Prostate gland (tissue), 2 donors: ENCODE data around the gene IKZF1. TPM values are rescaled to one million over a fixed set of nuclear protein-coding genes. Genes with fewer than 3 reads are reported as not detected.

ENCODE experiments used
- DNase-seq: peaks from one replicate; pipeline ENCODE4 v3.0.0-alpha.2; 2019; ENCODE audit warnings: low spot score
- H3K27ac ChIP-seq, 2 donors: fragments of 200-600 bp; sonication (generic); 2 replicates each; pipeline ENCODE4 v1.5.1; 2017 to 2019
- H3K27me3 ChIP-seq: fragments of 200-600 bp; sonication (generic); replicated peaks from 2 replicates; pipeline ENCODE4 v1.5.1; 2019; ENCODE audit not compliant: insufficient read depth
- H3K36me3 ChIP-seq, 2 donors: fragments of 200-600 bp; sonication (generic); 1 replicate in 1 of 2; 2 replicates in 1 of 2; pipeline versions ENCODE4 v1.5.1 to v1.8.1; 2017 to 2019
- H3K4me1 ChIP-seq: fragments of 200-600 bp; sonication (generic); replicated peaks from 2 replicates; pipeline ENCODE4 v1.5.1; 2019
- H3K4me3 ChIP-seq, 2 donors: fragments of 200-600 bp; sonication (generic); 2 replicates each; pipeline ENCODE4 v1.5.1; 2017 to 2019
- H3K9me3 ChIP-seq: fragments of 200-600 bp; sonication (generic); 2 replicates; pipeline ENCODE4 v1.5.1; 2017
- CTCF ChIP-seq, 4 experiments: fragments of 200-600 bp in 2 of 4; fragments of 450-650 bp in 2 of 4; sonication (generic) in 2 of 4; IDR thresholded peaks; 1 replicate in 3 of 4; 2 replicates in 1 of 4; pipeline ENCODE4 v1.5.1; 2016 to 2019; ENCODE audit warnings: antibody characterized with exemption in 4 of 4, mild to moderate bottlenecking in 2 of 4, moderate library complexity in 2 of 4
- POLR2A ChIP-seq: fragments of 450-650 bp; IDR thresholded peaks from one replicate; pipeline ENCODE4 v1.6.1; 2016; ENCODE audit warnings: antibody characterized with exemption, mild to moderate bottlenecking
- POLR2AphosphoS5 ChIP-seq: sonication (generic); formaldehyde crosslinking; IDR thresholded peaks from one replicate; pipeline ENCODE4 v1.6.1; 2017; ENCODE audit warnings: antibody characterized with exemption
- WGBS: methylation state at CpG from one replicate; pipeline ENCODE4 v1.1.5; 2018; 5-methylcytosine and 5-hydroxymethylcytosine counted together
- intact Hi-C: fragments of 100-400 bp; cut with DNase I; formaldehyde crosslinking; loops from one replicate; pipeline ENCODE4 v1.14.2; 2022
- total RNA-seq, 2 donors: library from RNA; depleted of rRNA; stranded (reverse); fragments of >200 nt; gene quantifications; one replicate each; pipeline ENCODE4 v1.1.0, GENCODE V29; 2016

The IKZF1 gene
- total RNA-seq, 2 donors from 2014 or later, result 2.7 to 7.7 TPM

GRCh38 chr7:50310361-50310760 is 5.8 kb downstream of the IKZF1 start:
- no peaks in the 10 kb centered on the region for H3K4me1 ChIP-seq
- WGBS, result 72% methylated on average over 6 of the region's 6 CpGs
- no peaks in the 10 kb centered on the region for H3K27me3 ChIP-seq
- H3K9me3 ChIP-seq, result no peaks in the 10 kb centered on the region
- TF ChIP-seq POLR2AphosphoS5 (no peak), POLR2A (no peak), CTCF (IDR thresholded peaks at IDR 0.05) (no peak)
- H3K27ac ChIP-seq, result no peak overlapping the region
- H3K36me3 ChIP-seq, result no peaks in the 10 kb centered on the region
- intact Hi-C loops, result no loop called here
- DNase-seq, result no peak
- H3K4me3 ChIP-seq, result no peak overlapping the region

- no peaks in the 10 kb centered on the region for H3K9me3 ChIP-seq
- no peak overlapping the region for H3K4me3 ChIP-seq
- no peak for DNase-seq
- WGBS, result 96% methylated on average over 1 of the region's 1 CpG
- H3K36me3 ChIP-seq, result no peaks in the 10 kb centered on the region
- intact Hi-C loops, result no loop called here
- H3K27ac ChIP-seq, result no peak overlapping the region
- TF ChIP-seq CTCF (IDR thresholded peaks at IDR 0.05), result no peak
- TF ChIP-seq POLR2A, result no peak
- no peak for TF ChIP-seq POLR2AphosphoS5
- no peaks in the 10 kb centered on the region for H3K4me1 ChIP-seq
- no peaks in the 10 kb centered on the region for H3K27me3 ChIP-seq
These were observed 6.4 kb downstream of the IKZF1 start for GRCh38 chr7:50310956-50311355.

GRCh38 chr7:50312250-50313162 is 8.0 kb downstream of the IKZF1 start:
- no peak overlapping the region for H3K27ac ChIP-seq
- H3K36me3 ChIP-seq, result no peaks in the 10 kb centered on the region
- intact Hi-C loops, result no loop called here
- H3K4me1 ChIP-seq, result no peaks in the 10 kb centered on the region
- TF ChIP-seq POLR2AphosphoS5, result no peak
- WGBS, result 74% methylated on average over 10 of the region's 10 CpGs
- no peaks in the 10 kb centered on the region for H3K27me3 ChIP-seq
- H3K4me3 ChIP-seq, result no peak overlapping the region
- no peak for DNase-seq
- no peaks in the 10 kb centered on the region for H3K9me3 ChIP-seq

- H3K27ac ChIP-seq, result no peak overlapping the region
- H3K27me3 ChIP-seq, result no peaks in the 10 kb centered on the region
- H3K4me3 ChIP-seq, result no peak overlapping the region
- no peaks in the 10 kb centered on the region for H3K4me1 ChIP-seq
- WGBS, result 46% methylated on average over 11 of the region's 11 CpGs
- no peaks in the 10 kb centered on the region for H3K36me3 ChIP-seq
- intact Hi-C loops, result no loop called here
- DNase-seq, result no peak
- TF ChIP-seq POLR2AphosphoS5 (no peak), CTCF (IDR thresholded peaks at IDR 0.05) (no peak), POLR2A (no peak)
- no peaks in the 10 kb centered on the region for H3K9me3 ChIP-seq
These were observed 10.5 kb downstream of the IKZF1 start for GRCh38 chr7:50314836-50315592.

- no peaks in the 10 kb centered on the region for H3K36me3 ChIP-seq
- WGBS, result 45% methylated on average over 14 of the region's 14 CpGs
- intact Hi-C loops, result no loop called here
- no peaks in the 10 kb centered on the region for H3K4me1 ChIP-seq
- H3K4me3 ChIP-seq, result no peak overlapping the region
- H3K9me3 ChIP-seq, result no peaks in the 10 kb centered on the region
- TF ChIP-seq CTCF (IDR thresholded peaks at IDR 0.05), result no peak
- no peak for TF ChIP-seq POLR2A
- TF ChIP-seq POLR2AphosphoS5, result no peak
- no peaks in the 10 kb centered on the region for H3K27me3 ChIP-seq
- no peak overlapping the region for H3K27ac ChIP-seq
- no peak for DNase-seq
These were observed 11.5 kb downstream of the IKZF1 start for GRCh38 chr7:50315739-50316671.
